ENCODE data around the gene MEF2D.

Gene MEF2D

DNA sequence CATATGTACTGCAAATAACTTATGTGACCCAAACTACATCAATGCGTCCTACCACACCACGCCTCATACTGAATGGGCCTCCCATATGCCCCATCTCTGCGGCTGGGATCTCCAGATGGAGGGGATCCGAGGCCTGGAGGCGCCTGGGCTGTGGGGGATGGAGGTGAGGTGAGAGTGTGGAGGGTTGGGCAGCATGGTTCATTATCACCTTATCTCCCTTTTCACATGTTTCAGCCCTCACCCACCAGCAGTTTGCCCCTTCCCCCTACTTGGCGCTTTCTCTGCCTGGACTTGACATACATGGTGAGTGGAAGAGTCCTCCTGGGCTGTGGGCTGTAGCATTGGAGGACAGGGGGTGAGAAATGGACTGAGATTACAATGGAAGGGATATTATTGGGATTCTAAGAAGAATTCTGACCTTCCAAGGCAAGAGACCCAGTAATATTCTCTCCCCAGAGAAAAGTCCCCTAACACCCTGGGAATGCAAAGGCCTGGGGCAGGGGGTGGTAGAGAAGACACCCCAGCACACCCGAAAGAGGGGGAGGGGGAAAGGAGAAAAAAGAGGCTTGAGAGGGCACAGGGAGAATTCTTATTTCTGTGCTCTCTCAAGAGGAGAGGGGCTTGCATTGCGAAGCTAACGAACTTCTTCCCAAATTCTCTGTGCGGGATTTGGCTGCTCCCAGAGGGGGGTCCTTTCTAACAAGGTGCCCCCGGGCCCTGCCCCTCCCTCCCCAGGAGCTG is 61.4 kb downstream of the MEF2D start:
- no peak for DNase-seq

DNA sequence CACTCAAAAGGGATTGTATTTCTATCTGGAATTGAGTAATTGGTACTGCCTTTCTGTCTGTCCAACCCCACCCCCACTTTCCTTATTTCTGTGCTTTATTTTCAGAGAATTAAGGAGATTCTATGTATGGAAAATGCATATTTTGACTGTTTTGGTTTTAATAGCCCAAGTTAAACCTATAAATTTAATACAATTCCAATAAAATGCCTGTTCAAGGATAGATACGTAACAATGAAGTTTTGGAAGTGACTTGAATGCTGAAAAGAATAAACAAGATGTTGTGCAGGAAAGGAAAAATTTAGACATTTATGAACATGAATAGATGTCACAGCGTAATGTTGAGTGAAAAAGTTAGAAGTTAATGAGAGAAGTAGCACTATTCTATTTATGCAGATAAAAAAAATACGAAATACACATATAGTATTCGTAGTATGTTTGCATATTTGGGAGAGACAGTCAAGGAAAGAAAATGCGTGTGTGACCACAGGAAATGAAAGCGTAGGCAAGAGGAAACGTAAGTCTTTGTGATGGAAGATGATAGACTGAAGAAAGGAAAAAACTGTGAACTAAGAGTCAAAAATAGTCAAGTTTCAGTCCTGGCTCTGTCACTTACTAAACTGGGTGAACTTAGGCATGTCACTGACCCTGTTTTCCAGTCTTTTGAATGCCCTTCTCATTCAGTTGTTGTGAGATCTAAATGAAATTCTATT is 62.1 kb downstream of the MEF2D start:
- no peak for DNase-seq

DNA sequence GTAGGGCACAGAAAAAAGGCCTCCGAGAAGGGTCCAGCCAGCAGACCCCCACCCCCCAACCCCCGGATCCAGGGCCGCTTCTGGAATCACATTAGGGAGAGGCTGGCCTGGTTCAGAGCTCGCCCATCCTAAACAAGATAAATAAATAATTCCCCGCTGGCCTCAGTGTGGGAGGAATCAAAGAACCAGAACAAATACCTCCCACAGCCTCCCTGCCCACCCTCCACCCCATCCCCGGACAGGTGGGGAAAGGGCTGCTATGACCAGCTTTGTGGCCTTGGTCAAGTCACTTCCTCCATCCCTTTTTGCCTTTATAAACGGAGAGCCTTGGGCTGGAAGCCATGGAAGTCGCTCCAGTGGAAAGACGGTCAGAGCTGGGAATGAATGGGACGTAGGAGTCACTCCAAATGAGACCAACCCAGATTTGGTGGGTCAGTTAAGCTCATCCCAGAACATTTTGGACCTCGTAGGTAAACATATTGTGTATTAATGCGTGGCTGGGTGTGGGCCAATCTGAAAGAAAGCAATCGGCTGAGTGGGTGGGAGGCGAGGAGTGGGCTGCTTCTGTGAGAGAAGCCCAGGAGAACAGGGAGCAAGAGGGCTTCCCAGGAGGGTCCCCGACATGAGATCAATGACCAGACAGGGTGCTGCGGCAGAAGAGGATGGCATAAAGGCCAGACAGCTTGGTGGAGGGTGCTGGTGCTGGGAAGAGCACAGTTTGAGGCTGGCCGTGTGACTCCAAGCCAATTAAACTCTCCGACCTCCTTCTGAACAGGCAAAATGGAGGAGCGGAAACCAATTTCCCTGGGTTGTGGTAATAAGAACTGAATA is 63.3 kb downstream of the MEF2D start:
- no peak for DNase-seq

DNA sequence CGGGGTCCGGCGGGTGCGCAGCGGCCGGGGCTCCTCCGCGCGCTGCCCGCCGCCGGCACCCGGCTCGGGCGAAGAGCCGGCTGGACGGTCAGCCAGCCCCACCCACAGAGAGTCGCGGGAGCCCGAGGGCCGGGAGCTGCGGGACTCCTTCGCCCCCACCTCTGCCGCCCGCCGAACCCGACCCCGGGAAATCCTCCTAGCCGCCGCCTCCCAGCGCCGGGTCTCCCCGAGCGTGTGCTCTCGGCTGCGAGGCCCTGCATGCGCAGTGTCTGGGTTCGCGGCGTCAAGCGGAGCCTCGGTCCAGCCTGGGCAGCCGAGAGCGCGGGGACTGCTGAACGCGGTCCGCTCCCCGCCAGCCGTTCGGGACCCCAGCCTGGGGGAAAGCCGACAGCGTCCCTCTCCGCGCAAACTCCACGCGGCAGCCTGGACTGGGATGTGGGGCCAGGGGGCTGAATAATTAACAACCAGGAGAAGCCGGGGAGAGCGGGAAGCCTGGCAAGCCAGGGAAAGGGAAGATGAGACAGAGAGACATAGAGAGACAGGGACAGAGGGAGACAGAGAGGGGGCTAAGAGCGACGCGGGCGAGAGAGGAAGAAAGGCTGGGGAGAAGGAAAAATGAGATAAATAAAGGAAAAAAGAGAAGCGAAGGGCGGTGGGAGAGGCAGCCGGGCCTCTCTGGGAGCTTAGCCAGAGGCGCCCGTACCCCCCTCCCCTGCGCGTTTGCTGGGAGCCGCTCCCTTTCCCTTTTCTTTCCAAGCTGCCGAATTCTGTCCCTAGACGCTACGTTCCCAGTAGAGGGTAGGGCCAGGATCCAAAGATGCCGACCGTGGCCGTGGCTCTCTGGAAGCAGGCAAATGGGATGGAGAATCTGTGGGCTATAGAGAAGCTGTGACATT is 64.2 kb downstream of the MEF2D start:
- no peak for DNase-seq

DNA sequence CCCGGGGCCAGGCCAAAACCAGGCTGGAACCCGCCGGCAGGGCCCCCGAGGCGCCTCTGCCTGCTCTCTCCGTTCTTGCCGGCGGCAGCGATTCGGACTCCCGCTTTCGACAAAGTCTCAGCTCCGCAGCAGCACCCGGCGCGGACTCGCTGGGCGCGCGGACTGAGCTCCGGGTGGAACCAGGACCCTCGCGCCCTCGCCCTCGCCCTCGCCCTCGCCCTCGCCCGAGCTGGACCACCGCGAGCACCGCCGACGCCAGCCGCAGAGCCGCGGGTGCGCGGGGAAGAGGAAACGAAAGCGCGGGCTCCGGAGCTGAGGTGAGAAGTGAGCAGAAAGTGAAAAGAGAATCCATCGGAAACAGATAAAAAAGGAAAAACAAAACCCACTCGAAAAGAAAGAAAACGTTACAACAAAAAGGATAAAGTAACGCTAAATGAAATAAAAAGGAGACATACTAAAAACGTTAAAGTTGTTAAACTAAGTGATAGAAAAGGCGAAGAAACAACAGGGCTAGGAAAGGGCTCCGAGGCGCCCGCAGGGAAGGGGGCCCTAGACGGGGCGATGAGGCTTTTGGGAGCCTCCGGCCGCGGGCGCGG is 64.9 kb downstream of the MEF2D start:
- peak; percentile 50 for DNase-seq

DNA sequence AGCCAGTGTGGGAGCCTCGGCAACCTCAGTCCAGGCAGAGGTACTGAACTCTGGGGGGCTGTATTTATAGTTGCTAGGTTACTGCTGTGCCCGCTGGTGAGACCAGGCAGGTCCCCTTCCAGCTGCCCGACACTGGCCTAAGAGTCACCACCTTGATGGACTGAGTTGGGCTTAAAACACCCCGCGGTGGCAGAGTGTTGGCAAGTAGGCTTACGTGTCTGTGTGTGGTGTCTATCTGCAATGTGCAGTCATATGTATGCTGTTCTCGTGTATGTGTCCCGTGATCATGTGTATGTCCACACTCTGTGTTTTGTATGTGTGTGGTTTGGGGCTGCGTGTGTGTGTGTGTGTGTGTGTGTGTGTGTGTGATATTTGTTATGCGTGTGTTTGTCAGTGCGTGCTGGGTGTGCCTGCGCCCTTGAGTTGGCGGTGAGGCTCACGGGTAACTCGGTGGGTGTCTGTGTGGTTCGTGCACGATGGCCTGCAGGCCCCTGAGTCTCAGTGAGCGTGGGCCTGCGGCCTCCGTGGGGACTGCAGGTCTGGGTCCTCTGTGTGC is 65.5 kb downstream of the MEF2D start:
- no peak for DNase-seq

DNA sequence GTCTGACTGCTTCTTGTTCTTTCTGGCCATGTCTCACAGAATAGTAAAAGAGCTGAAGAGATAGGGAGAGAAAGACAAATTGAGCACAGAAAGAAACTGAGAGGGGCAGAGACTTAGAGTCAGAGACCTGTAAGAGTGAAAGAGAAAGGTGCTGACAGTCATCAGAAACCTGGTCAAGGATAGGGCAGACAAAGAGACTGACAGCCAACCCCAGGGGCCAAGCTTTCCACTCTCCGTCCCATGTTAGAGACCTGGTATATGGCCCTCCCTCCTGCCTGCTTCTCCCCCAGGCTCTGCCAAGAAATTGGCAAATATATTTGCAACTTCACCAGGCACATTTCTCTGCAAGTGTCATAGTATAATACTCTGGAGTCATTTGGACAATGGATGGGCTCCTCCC is 67.0 kb downstream of the MEF2D start:
- peak; percentile 47 for DNase-seq

DNA sequence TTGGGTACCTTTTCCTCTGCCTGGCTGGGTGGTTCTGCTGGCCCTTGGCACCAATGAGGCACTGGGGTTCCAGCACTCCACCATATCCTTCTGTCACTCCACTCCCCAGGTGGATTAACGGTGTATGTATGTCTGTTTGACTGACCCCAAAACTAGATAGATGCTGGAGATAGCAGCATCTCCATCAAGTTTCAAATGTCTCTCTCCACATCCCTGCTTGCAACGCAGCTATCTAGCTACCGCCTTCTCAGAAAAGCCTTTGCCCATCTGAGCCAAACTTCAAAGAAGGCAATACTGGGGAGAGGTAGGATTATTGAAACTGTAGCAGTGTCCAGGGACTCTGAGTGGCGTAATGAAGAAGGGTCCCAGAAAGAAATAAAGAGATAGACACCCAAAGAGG is 67.5 kb downstream of the MEF2D start:
- DNase-seq: no peak

DNA sequence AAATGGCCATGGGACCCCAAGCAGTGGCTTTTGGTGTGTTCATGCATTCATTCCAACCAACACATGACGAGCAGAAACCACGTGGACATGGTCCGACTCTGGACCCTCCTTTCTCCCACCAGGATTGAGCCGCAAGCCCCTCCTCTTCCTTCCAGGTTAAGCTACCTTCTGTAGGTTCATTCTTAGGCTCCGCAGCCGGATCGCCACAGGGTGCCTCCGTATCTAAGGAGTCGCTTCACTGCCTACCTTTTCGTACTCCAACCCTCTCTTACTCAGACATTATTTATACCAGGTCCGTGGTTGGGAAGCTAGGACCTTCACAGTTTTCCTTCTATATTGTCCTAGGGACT is 67.9 kb downstream of the MEF2D start:
- no peak for DNase-seq

DNA sequence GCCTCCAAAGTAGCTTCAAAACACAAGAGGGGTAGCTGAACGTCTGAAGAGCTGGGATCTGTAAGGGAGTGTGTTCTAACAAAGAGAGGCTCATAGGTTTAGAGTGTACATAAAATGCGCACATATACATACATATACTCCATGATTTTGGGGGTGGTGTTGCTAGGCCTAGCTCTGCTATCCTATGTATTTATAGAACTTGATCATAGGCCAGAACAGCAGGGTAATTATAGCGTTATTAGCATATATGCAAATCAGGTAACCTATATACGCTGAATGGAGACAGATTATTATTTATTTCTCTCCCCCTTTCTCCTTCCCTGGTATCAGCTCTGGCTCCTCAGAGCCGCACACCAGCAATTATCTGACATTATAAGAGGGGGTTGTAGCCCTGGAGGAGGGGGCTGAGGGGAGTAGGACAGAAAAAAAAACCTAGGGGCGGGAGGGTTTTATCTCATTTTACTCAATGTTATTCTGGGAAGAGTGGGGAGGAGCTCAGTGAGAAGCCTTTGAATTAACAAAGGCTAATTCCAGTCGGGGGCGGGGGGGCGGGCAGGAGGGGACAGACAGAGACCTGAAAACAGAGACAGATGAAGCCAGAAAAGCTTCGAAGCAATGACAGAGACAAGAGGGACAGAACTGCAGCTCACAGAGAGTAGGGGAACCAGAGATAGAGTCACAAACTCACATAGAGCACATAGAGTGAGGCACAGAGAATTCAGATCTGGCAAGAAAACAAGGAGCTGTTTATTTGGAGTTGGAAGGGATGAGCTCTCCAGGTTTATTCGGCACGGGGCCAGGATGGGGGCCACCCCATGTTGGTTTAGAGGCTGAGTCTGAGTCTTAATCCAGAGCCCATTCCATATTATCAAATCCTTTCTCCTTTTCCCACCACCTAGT is 68.6 kb downstream of the MEF2D start:
- no peak for DNase-seq

DNA sequence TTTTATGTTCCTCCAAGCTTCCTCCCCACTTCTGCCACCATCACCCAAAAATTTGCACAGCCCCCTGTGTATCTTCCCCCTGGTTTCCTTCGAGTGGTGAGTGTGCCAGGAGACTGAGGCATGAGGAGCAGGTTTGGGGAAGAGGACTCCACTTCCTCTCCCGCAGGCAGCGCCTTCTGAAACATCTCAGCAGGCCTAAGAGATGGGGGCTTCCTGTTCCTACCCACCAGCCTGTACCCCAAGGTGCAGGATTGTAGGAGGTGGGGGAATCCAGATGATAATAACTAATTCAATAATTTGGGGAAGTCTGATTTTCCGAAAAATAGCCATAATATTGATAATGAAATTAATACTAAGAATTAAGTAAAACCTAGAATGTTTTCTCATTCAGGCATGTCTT is 69.2 kb downstream of the MEF2D start:
- no peak for DNase-seq

DNA sequence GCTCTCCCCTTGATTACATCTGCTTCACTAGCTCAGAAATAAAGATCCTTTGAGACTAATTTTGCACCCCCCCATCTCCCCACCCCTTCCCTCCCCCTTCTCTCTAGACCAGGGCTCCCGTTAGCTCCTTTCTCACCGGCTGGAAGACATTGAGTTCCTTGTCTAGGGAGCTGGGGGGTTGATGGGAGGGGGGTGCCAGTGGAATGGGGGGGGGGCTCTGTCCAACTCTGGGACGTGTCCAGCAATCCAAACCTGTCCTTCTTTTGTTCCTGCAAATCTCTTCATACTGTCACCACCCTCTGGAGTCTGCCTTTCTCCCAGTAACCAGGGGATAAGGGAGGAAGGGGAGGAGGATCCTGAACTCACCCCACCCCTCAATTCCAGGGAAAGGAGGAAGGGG is 69.7 kb downstream of the MEF2D start:
- DNase-seq: no peak

DNA sequence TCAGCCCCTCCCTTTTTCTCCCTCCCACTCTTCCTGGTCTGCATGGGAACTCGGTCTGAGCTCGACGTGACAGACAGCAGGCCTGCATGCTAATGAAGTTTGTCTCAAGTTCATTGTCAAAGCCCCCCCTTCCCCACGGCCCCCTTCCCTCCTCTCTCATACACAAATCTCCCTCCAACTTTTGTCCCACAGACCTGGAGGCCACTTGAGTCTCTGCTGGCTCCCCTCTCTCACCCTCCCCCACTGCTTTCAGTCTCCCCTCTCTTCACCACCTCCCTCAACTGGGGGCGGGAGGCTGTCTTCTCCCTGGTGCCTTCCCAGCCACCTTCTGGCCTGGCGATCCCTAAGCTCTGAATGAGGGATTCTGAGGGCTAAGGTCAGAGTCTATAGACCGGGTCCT is 70.3 kb downstream of the MEF2D start:
- DNase-seq: no peak

DNA sequence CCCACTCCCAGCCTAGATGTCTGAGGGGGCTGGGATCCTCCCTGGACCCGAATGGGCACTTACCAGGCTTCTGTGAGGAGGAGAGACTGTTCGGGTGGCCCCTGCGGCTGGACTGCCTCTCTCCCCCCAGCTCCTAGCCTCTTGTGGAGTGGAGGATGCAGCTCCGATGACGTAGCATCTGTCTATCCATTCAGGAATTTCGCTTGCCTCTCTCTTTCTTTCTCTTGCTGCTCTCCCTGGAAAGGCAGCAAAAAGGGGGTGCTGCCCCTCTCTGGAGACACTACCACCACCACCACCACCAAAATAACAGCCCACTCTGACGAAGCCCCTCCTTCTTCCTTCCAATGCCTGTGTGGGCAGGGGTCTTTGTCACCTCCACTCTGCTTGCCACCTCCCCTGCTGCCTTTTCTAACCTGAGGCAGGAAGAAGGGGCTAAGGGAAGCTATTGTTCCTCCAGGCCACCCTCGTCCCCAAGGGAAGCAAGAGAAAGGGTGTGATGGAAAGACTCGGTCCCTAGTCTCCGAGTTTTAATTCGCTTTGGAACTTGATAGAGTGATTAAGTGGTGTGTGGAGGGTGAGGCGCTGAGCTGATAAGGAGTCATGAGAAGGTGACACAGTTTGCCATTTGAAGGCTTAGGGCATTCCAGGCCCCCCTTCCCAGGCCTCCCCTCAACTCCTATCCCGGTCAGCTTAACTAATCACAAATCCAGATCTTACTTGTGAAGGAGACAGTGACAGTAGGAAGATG is 71.1 kb downstream of the MEF2D start:
- DNase-seq: no peak

DNA sequence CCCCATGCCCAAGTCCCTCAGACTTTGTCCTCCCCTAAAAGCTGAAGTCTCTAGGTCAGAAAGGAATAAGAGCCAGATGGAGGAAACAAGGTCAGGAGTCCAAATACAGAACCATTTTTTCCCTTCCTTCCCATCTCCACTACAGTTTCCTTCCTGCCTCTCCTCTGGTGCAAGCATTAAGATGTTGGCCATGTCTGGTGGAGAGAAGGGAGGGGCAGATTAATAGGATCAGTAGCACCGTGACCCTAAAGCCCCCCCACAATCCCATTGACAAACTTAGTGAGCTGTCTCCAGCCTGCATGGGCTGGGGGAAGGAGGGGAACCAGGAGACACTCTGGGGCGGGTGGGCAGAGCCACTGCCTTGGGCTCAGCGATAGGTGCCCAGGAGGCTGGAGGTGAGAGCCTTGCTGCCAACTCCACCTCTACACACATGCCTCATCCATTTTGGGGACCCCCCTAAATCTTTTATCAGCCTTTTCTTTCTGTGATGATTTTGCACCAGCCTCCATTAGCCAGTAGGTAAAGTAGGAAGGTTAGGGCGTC is 71.8 kb downstream of the MEF2D start:
- DNase-seq: no peak

DNA sequence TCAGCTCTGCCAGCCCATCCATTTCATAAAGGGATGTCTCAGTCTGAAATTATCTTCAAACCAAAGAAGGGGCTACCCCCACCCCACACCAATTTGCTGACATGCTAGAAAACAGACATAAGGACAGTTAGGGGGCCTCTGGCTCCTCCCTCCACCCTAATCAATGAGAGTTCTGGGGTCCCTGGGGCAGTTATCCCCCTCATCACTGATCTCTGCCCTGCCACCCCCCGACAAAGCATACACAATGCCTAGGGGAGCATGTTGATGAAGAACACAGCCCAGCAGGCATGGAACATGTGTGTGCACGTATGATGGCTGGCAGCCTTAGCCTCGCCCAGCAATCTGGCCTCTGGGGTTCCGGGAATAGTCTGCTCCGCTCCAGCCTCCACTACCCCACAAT is 72.6 kb downstream of the MEF2D start:
- DNase-seq: no peak

DNA sequence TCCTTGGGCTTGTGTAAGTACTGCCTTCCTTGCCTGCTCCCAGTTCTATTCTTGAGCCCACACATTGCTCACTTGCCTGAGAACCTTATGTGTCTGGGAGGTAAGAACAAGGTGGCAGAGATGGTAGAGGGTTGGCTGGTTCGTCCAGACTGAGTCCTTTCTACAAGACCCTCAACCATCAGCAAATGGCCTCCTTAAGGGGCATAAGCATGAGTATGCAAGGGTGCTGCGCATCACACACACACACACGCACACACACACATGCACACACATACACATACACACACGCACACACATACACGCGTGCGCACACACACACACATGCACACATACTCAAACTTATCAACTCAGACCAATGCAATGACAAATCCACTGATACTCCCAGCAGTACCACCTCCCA is 74.6 kb downstream of the MEF2D start:
- no peak for DNase-seq

DNA sequence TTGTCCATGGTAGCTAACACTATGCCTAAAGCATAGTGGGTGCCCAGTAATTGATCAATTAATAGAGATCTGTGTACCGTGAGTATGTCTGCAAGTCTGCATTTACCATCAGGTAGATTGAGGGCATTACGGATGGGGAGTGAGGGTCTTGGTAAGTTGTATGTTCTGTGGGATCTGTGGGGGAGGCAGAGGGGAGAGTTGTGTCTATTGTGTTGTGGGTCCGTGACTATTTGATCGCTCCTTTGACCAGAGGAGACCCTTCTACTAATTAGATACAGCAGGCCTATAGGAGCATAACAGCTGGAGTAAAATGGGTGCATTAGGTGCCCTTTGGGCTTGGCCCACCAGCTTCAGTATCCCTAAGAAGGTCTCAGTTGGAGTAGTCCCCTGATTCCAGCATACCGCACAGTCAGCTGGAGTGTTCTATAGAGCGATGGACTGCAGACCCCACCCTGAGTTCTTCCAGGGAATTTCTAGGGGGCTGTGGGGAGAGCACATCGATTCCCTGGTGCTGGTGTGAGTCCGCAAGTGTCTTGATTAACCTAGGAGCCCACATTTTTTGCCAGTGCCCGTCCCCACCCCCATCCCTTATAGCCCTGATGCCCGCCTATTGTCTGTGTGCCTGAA is 75.7 kb downstream of the MEF2D start:
- no peak for DNase-seq
